CD4-positive, alpha-beta T cell treated with Interleukin-4 for 1 hour (primary cell): ENCODE data around the gene LRG1.

ENCODE experiments used
- DNase-seq, 2 donors: peaks; one replicate each; pipeline ENCODE4 v3.0.0-alpha.2; 2020 to 2022

Gene LRG1

GRCh38 chr19:4506449-4507149, 33.2 kb downstream of the LRG1 start:
- DNase-seq: no peak

DNA sequence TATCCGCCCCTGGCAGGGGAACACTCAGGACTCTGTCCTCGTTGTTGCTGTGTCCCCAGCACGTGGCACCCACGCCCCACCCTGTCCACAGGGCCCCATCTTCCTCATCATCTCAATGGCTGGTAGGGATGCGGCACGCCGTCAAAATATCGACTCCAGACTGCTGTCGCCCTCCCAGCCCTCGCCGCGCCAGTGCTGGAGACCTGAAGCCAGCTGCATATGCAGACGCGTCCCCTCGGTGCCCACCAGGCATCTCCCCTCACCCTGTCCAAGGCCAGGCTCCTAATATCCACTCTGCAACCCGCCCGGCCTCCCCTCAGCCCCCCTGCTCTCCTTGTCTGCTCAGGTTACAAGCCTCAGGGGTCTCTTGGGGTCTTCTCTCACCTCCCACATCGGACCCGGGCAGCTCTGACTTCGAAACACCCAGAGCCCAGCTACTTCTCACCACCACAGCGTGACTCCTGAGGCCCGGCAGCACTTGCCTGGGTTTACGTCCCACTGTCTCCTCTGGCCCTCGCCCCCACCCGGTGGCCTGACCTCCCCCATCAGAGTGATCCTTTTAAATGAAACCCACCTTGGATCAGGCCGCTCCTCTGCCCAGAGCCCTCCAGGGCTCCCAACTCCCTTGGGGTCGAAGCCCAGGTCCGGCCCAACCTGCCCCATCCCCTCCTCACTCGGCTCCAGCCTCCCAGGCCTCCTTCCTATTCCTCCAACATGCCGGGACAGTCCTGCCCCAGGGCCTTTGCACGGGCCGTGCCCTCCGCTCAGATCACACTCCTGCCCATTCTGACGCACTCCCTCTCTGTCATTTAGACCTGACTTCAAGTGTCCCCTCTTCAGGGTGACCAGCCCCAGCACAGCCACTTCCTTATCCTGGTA, 34.0 kb downstream of the LRG1 start:
- no peak for DNase-seq

DNA sequence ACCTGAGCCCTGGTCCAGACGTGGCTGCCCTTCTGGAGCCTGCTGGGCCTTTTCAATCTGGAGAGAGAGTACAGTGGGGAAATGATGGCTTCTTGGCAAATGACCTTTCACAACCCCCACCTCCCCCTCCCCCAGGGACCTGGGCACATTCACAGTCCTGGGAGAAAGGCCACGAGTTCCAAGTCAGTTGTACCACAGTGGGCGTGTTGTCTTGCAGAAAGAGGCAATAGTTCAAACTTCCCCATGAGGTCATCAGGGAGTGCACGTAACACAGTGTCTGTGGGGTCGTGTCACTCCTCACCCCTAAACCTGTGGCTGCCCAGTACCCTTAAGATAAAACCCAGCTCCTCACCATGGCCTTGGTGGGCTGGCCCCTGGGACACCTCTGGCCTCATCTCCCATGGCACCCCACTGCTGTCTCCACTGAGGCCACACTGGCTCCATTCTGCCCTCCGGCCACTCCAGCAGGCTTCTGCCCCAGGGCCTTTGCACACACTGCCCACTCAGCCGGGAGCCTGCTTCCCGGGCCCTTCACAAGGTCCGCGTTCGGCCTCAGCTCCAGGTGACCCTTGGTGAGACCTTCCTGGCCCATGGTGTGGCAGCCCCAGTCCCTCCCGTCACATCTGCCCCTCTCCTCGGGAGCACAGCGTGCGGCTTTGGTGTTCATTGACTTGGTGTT, 34.8 kb downstream of the LRG1 start:
- DNase-seq: no peak

DNA sequence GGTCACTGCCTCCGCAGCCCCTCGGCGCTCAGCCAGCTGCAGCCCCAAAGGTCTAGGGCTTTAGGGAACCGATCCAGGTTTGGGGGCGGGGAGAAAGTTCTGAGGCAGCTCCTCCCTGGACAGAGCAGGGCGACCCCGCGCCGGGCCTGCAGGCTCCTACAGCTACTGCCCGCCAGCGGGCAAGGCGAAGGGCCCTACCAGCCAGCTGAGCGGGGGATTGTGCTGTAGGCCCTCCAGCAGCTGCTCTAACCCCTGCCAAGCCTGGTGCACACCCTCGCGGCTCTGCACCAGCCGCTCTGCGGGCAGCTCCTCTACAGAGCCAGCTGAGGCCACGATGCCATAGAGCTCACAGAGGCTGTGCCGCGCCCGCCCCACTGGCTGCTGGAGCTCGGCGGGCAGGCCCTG, 35.5 kb downstream of the LRG1 start:
- no peak for DNase-seq

DNA sequence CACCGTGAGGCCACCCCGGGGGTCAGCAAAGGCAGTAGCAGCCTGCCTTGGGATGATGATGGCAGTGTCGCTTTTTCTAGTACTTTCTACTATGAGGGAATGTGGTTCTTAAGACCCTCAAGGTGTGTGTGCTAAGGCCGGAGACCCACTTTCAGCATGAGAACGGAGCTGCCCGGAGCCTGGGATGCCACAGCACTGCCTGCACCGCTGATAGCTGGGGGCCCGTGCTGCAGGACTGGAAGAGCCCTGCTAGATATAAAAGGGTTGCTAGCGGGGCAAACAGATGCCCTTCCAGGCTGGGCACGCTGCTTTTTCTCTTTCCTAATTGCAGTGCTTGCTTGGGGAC, 36.0 kb downstream of the LRG1 start:
- no peak for DNase-seq

GRCh38 chr19:4503132-4503824, 36.6 kb downstream of the LRG1 start:
- no peak for DNase-seq

DNA sequence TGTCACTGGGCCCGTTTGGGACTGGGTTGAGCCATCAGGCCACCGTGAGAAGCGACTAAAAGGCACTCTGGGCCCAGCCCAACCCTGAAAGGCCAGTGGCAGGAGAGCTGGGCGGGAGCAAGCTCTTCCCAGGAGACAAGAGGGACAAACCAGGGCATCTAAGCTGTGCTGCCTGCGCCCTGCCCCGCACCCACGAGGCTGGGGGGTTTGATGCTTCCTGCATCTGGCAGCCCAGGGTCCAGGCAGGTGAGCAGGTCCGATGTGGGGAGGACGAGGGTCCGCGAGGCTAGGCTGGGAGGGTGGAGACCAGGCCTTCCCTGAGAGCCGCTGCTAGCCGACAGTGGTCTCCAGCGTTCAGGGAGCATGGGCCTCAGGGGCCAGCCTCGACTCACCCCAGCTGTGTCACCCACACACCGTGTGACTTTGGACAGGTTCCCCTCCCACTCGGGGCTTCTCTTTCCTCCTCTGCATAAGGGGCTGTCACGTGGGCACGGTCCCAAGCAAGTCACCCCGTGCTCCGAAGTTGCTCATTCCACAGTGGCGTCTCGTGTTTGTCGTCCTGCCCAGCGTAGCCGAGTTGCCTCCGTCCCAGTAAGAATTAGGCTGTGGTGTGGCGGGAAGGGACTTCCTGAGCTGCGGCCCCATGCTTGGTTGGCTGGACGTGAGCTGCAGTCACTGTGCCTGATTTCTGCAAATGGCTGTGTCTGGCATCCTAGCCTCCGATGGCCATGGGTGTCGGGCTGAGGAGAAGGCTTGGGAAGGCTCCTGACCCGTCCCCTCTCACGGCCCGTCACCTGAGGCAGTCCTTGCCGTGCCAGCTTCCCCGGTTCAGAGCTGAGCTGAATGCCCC, 37.3 kb downstream of the LRG1 start:
- no peak for DNase-seq

DNA sequence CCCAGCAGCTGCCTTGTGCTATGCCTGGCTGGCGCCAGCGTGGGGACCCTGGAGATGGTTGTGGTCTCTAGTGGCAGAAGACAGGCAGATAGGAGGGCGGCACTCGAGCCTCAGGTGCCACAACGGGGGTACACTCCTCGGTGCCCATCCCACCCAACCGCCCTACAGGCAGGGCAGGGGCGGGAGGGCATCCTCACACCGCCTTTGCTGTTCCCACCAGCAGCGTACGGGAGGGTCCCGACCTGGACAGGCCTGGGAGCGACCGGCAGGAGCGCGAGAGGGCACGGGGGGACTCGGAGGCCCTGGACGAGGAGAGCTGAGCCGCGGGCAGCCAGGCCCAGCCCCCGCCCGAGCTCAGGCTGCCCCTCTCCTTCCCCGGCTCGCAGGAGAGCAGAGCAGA, 38.1 kb downstream of the LRG1 start:
- no peak for DNase-seq

DNA sequence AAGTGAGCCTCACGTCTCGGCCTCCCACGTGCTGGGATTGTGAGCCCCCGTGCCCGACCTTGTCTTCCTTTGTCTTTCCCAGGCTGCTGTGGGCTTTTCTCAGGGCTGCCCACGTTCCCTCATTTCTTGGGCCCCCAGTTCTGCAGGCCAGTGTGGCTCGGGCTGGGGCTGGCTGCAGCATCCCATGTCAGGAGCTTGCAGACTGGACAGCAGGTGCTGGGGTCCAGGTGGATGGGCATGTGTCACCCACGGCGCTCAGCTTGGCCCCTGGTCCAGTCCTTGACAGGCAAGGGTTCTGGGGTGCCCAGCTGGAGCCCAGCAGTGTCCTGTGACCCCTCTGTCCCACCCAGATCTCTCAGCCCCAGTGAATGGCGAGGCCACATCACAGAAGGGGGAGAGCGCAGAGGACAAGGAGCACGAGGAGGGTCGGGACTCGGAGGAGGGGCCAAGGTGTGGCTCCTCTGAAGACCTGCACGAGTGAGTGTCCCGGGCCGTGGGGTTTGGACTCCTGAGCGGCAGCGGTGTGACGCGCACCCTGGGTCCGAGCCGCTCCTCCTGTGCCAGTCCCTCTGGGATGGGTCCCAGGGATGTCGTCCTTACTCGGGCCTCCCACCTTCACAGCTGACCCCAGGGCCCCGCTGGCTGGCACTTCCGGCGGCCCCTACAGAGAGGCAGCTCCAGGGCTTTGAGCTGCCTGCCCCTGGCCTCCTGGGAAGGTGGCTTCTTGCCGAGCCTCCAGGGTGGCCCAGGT, 38.8 kb downstream of the LRG1 start:
- DNase-seq: no peak

DNA sequence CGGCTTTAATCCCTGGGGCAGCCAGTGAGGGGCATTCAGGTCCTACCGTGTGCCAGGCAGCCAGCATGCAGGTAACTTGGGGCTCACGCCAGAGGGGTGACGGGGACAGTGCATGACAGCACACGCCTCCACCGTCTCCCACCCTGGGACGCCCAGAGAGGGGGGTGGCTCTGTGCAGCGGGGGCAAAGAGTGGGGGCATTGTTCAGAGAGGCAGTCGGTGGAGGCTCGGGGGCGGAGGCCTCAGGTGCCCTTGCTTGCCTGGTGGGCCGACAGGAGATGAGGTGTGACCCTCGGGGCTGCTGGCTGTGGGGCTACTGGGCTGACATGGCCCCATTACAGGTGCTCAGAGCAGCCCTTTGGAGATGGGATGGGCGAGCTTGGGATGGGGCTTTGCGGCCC, 40.0 kb downstream of the LRG1 start:
- DNase-seq: no peak

GRCh38 chr19:4499318-4499717, 40.5 kb downstream of the LRG1 start:
- no peak for DNase-seq

GRCh38 chr19:4498694-4499093, 41.1 kb downstream of the LRG1 start:
- no peak for DNase-seq

- DNase-seq: no peak
Observed at GRCh38 chr19:4497770-4498389, 42.0 kb downstream of the LRG1 start.

DNA sequence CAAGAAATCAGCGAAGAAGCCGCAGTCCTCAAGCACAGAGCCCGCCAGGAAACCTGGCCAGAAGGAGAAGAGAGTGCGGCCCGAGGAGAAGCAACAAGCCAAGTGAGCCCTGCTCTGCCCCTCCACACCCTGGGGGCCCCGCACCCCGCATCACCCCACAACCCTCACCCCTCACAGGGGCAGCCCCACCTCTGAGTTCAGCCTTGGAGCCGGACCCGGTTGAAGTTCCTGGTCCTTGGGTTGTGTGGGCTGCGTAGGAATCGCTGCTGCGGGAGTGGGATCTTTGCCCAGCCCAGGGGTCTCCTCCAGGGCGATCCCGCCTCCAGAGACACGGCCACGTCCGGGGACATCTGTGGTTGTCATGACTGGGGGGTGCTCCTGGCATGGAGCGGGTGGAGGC, 43.5 kb downstream of the LRG1 start:
- no peak for DNase-seq

- DNase-seq: no peak
Observed at GRCh38 chr19:4495471-4495870, 44.4 kb downstream of the LRG1 start.

- DNase-seq: no peak
Observed at GRCh38 chr19:4494691-4495064, 45.2 kb downstream of the LRG1 start.

- no peak for DNase-seq
Observed at GRCh38 chr19:4493929-4494690, 45.7 kb downstream of the LRG1 start.

- no peak for DNase-seq
Observed at GRCh38 chr19:4493104-4493928, 46.5 kb downstream of the LRG1 start.

DNA sequence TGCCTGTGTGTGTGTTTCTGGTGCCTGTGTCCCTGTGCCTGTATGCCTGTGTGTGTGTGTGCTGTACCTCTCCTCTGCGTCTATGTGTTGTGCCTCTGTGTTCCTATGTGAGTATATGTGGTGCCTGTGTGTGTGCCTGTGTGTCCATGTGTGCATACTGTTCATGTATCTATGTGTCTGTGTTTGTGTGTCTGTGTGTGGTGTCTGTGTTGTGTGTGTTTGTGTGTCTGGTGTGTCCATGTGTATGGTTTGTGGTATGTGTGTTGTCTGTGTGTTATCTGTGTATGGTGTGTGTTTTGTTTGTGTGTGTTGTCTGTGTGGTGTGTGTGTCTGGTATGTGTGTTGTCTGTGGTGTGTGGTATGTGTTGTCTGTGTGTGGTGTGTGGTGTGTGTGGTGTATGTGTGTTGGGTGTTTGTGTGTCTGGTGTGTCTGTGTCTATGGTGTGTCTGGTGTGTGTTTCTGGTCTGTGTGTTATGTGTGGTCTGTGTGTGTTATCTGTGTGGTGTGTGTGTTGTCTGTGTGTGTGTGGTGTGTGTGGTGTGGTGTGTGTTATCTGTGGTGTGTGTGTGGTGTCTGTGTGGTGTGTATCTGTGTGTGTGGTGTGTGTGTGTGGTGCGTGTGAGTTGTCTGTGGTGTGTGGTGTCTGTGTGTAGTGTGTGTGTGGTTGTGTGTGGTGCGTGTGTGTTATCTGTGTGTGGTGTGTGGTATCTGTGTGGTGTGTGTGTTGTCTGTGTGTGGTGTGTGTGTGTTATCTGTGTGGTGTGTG, 47.3 kb downstream of the LRG1 start:
- DNase-seq: no peak
